Retinal pigment epithelial cell (primary cell): Measurements from ENCODE around the gene USH1C.

ENCODE experiments used
- DNase-seq: peaks from one replicate; pipeline ENCODE4 v3.0.0-alpha.2; 2010; ENCODE audit warnings: low read depth
- H3K4me3 ChIP-seq: 2 replicates; pipeline ENCODE4 v1.5.1; 2011; ENCODE audit warnings: mild to moderate bottlenecking, low read length, control low read depth, moderate library complexity
- CTCF ChIP-seq: conservative IDR thresholded peaks from 2 replicates; pipeline ENCODE4 v1.5.1; 2011; ENCODE audit warnings: low read depth, low read length, control low read depth, inconsistent platforms

The USH1C gene

GRCh38 chr11:17527628-17527995 lies 16.6 kb downstream of the USH1C start:
- no peak overlapping the region for H3K4me3 ChIP-seq
- DNase-seq, result no peak
- no peak for TF ChIP-seq CTCF

- no peak for DNase-seq
- H3K4me3 ChIP-seq, result no peak overlapping the region
- TF ChIP-seq CTCF, result no peak
Measured at GRCh38 chr11:17526931-17527627, 17.1 kb downstream of the USH1C start.

GRCh38 chr11:17526326-17526725 lies 17.9 kb downstream of the USH1C start:
- DNase-seq, result no peak
- H3K4me3 ChIP-seq, result no peak overlapping the region
- no peak for TF ChIP-seq CTCF

GRCh38 chr11:17525570-17525969 lies 18.6 kb downstream of the USH1C start:
- H3K4me3 ChIP-seq, result no peak overlapping the region
- no peak for TF ChIP-seq CTCF
- no peak for DNase-seq

GRCh38 chr11:17524221-17524620 lies 20.0 kb downstream of the USH1C start:
- no peak for DNase-seq
- no peak for TF ChIP-seq CTCF
- H3K4me3 ChIP-seq, result no peak overlapping the region

- TF ChIP-seq CTCF, result no peak
Measured at GRCh38 chr11:17522655-17523054, 21.6 kb downstream of the USH1C start.

GRCh38 chr11:17521106-17521900 lies 22.9 kb downstream of the USH1C start:
- no peak for DNase-seq
- no peak overlapping the region for H3K4me3 ChIP-seq
- no peak for TF ChIP-seq CTCF

More at GRCh38 chr11:17522655-17523054, 21.6 kb downstream of the USH1C start:
- no peak overlapping the region for H3K4me3 ChIP-seq
- no peak for DNase-seq
